Renal pelvis (tissue), 4 donors: ENCODE results near the gene STARD9. TPM values are rescaled to one million over a fixed set of nuclear protein-coding genes. Genes with fewer than 3 reads are reported as not detected.
"Not testable (repeated sequence)": the region's sequence is repeated elsewhere in the genome, so short reads cannot be mapped to it uniquely, and the experiment has no call there.

Experiments used
- DNase-seq: peaks from one replicate; pipeline ENCODE4 v3.0.0-alpha.2; 2013
- polyA plus RNA-seq, 3 donors: library from polyadenylated mRNA; unstranded; fragments of 120-200 nt; gene quantifications; one replicate each; pipeline ENCODE4 v1.2.1, GENCODE V29; 2013; ENCODE audit not compliant: insufficient read length in 3 of 3

Gene STARD9
- polyA plus RNA-seq, 3 donors, result 7.7 to 13.4 (median 13.4) TPM

- no peak for DNase-seq
Observed at GRCh38 chr15:42584031-42584765, 8.8 kb downstream of the STARD9 start.

GRCh38 chr15:42590619-42591237 lies 15.3 kb downstream of the STARD9 start:
- DNase-seq, result no peak

- no peak for DNase-seq
Observed at GRCh38 chr15:42591238-42591934, 16.0 kb downstream of the STARD9 start.

GRCh38 chr15:42592716-42593115 lies 17.3 kb downstream of the STARD9 start:
- DNase-seq, result no peak

- DNase-seq, result no peak
Observed at GRCh38 chr15:42593143-42593542, 17.7 kb downstream of the STARD9 start.

- DNase-seq, result no peak
Observed at GRCh38 chr15:42594095-42594494, 18.7 kb downstream of the STARD9 start.

- no peak for DNase-seq
Observed at GRCh38 chr15:42595626-42596240, 20.3 kb downstream of the STARD9 start.

GRCh38 chr15:42601316-42601715 lies 25.9 kb downstream of the STARD9 start:
- not testable (repeated sequence) for DNase-seq

- no peak for DNase-seq
Observed at GRCh38 chr15:42602501-42602900, 27.1 kb downstream of the STARD9 start.

GRCh38 chr15:42603978-42604377 lies 28.6 kb downstream of the STARD9 start:
- DNase-seq, result no peak

- no peak for DNase-seq
Observed at GRCh38 chr15:42604894-42605744, 29.7 kb downstream of the STARD9 start.

GRCh38 chr15:42605796-42606195 lies 30.4 kb downstream of the STARD9 start:
- DNase-seq, result no peak

GRCh38 chr15:42608110-42608531 lies 32.7 kb downstream of the STARD9 start:
- DNase-seq, result no peak

GRCh38 chr15:42608752-42609488 lies 33.5 kb downstream of the STARD9 start:
- no peak for DNase-seq

- no peak for DNase-seq
Observed at GRCh38 chr15:42611532-42611931, 36.1 kb downstream of the STARD9 start.

GRCh38 chr15:42612367-42612912 lies 37.0 kb downstream of the STARD9 start:
- no peak for DNase-seq

GRCh38 chr15:42616107-42616506 lies 40.7 kb downstream of the STARD9 start:
- no peak for DNase-seq

- no peak for DNase-seq
Observed at GRCh38 chr15:42619656-42620371, 44.4 kb downstream of the STARD9 start.

- no peak for DNase-seq
Observed at GRCh38 chr15:42621386-42621785, 46.0 kb downstream of the STARD9 start.
